Uterus (tissue), 4 donors: ENCODE data around the gene RGPD8. TPM values are rescaled to one million over a fixed set of nuclear protein-coding genes. Genes with fewer than 3 reads are reported as not detected.
"Not testable (repeated sequence)": the region's sequence is repeated elsewhere in the genome, so short reads cannot be mapped to it uniquely, and the experiment has no call there.

Experiments used
- DNase-seq, 2 donors: peaks; one replicate each; pipeline ENCODE4 v3.0.0-alpha.2; 2019 to 2020
- H3K27ac ChIP-seq, 2 donors: fragments of 200-600 bp; sonication (generic); 1 replicate in 1 of 2; 2 replicates in 1 of 2; pipeline ENCODE4 v1.5.1; 2016 to 2018
- H3K27me3 ChIP-seq, 2 donors: fragments of 200-600 bp; sonication (generic); one replicate each; pipeline ENCODE4 v1.5.1; 2018 to 2019; ENCODE audit warnings: control low read depth in 1 of 2
- H3K36me3 ChIP-seq, 2 donors: fragments of 200-600 bp; sonication (generic); one replicate each; pipeline ENCODE4 v1.5.1; 2019; ENCODE audit warnings: control low read depth in 1 of 2
- H3K4me1 ChIP-seq, 2 donors: fragments of 200-600 bp; sonication (generic); one replicate each; pipeline ENCODE4 v1.5.1; 2018 to 2019; ENCODE audit warnings: control low read depth in 1 of 2
- H3K4me3 ChIP-seq, 2 donors: fragments of 200-600 bp; sonication (generic); 1 replicate in 1 of 2; 2 replicates in 1 of 2; pipeline ENCODE4 v1.5.1; 2018 to 2019; ENCODE audit warnings: mild to moderate bottlenecking in 1 of 2
- H3K9me3 ChIP-seq, 2 donors: fragments of 200-600 bp; sonication (generic); one replicate each; pipeline ENCODE4 v1.5.1; 2019; ENCODE audit warnings: control low read depth in 1 of 2
- CTCF ChIP-seq, 4 experiments: fragments of 200-600 bp in 2 of 4; fragments of 450-650 bp in 2 of 4; sonication (generic) in 2 of 4; IDR thresholded peaks; one replicate each; pipeline ENCODE4 v1.5.1; 2016 to 2019; ENCODE audit warnings: antibody characterized with exemption in 4 of 4, mild to moderate bottlenecking in 2 of 4, moderate library complexity in 1 of 4
- POLR2A ChIP-seq, 2 donors: fragments of 450-650 bp; IDR thresholded peaks; one replicate each; pipeline ENCODE4 v1.6.1; 2016; ENCODE audit warnings: antibody characterized with exemption in 2 of 2, mild to moderate bottlenecking in 1 of 2, moderate library complexity in 1 of 2
- intact Hi-C: fragments of 100-400 bp; cut with DNase I; formaldehyde crosslinking; loops from one replicate; pipeline ENCODE4 v1.15.1; 2023; ENCODE audit warnings: low total_unique reads
- total RNA-seq, 4 donors: library from RNA; depleted of rRNA in 3 of 4; stranded (reverse); fragments of >200 nt in 3 of 4; gene quantifications; one replicate each; pipeline versions ENCODE4 v1.1.0 to v1.2.4, GENCODE V29; 2014 to 2023
- donor health status: DM: yes; HTN: yes; CAD: no.

RGPD8 gene
- total RNA-seq, 4 donors from 2014 or later, result 5.3 to 39.8 (median 25.1) TPM

GRCh38 chr2:112433932-112434730 lies 686 bp upstream of the RGPD8 start:
- Histone ChIP-seq H3K4me3 (no peak overlapping the region), H3K27me3 (no peaks in the 10 kb centered on the region), H3K27ac (peak overlapping the region in 1 of 2 donors; percentile 6), H3K36me3 (no peaks in the 10 kb centered on the region), H3K9me3 (no peaks in the 10 kb centered on the region), H3K4me1 (no peaks in the 10 kb centered on the region)
- TF ChIP-seq CTCF (IDR thresholded peaks at IDR 0.05) (no peak), POLR2A (IDR thresholded peaks at IDR 0.05) (no peak)
- DNase-seq, result peak in 1 of 2 donors; percentile 18
- intact Hi-C loops, result loop anchor here (10.0 kb wide), 1 partner anchor 169 kb away; no protein-coding TSS in a partner anchor

GRCh38 chr2:112432735-112433479 lies 538 bp downstream of the RGPD8 start:
- TF ChIP-seq POLR2A (IDR thresholded peaks at IDR 0.05), result peak in 1 of 2 donors; percentile 26
- H3K27me3 ChIP-seq, H3K4me1 ChIP-seq, H3K9me3 ChIP-seq, H3K36me3 ChIP-seq: not testable (repeated sequence)
- H3K27ac ChIP-seq, result peak overlapping the region; percentile 63 to 92
- peak in 1 of 2 donors; percentile 45 for DNase-seq
- H3K4me3 ChIP-seq, result peak overlapping the region; percentile 31 to 87
- intact Hi-C loops, result loop anchor here (10.0 kb wide), 1 partner anchor 168 kb away; no protein-coding TSS in a partner anchor

- not testable (repeated sequence) for H3K36me3 ChIP-seq, H3K9me3 ChIP-seq, DNase-seq, H3K4me1 ChIP-seq, H3K27me3 ChIP-seq
- Histone ChIP-seq H3K27ac (peak overlapping the region; percentile 63 to 92), H3K4me3 (peak overlapping the region; percentile 31 to 87)
- intact Hi-C loops, result loop anchor here (10.0 kb wide), 1 partner anchor 168 kb away; no protein-coding TSS in a partner anchor
These were observed 1.1 kb downstream of the RGPD8 start for GRCh38 chr2:112432390-112432734.

- not testable (repeated sequence) for H3K36me3 ChIP-seq, H3K27me3 ChIP-seq, H3K4me1 ChIP-seq, H3K9me3 ChIP-seq, DNase-seq
- Histone ChIP-seq H3K27ac (peak overlapping the region; percentile 63 to 92), H3K4me3 (peak overlapping the region in 1 of 2 donors; percentile 87)
- intact Hi-C loops, result loop anchor here (10.0 kb wide), 1 partner anchor 167 kb away; no protein-coding TSS in a partner anchor
These were observed 1.7 kb downstream of the RGPD8 start for GRCh38 chr2:112431587-112432295.

- intact Hi-C loops, H3K27ac ChIP-seq, H3K4me3 ChIP-seq, H3K4me1 ChIP-seq, H3K9me3 ChIP-seq, DNase-seq, H3K27me3 ChIP-seq, H3K36me3 ChIP-seq: not testable (repeated sequence)
These were observed 8.9 kb downstream of the RGPD8 start for GRCh38 chr2:112424553-112424952.

GRCh38 chr2:112416860-112417259 lies 16.6 kb downstream of the RGPD8 start:
- H3K4me3 ChIP-seq, H3K27me3 ChIP-seq, H3K9me3 ChIP-seq, intact Hi-C loops, DNase-seq, H3K27ac ChIP-seq, H3K36me3 ChIP-seq, H3K4me1 ChIP-seq: not testable (repeated sequence)

- DNase-seq, H3K36me3 ChIP-seq, intact Hi-C loops, H3K27ac ChIP-seq, H3K4me1 ChIP-seq, H3K27me3 ChIP-seq, H3K9me3 ChIP-seq, H3K4me3 ChIP-seq: not testable (repeated sequence)
These were observed 73.4 kb downstream of the RGPD8 start for GRCh38 chr2:112360055-112360454.

- H3K4me1 ChIP-seq, intact Hi-C loops, H3K4me3 ChIP-seq, H3K27me3 ChIP-seq, H3K27ac ChIP-seq, H3K36me3 ChIP-seq, DNase-seq, H3K9me3 ChIP-seq: not testable (repeated sequence)
These were observed 79.1 kb downstream of the RGPD8 start for GRCh38 chr2:112354335-112354734.

GRCh38 chr2:112352809-112353603 lies 80.4 kb downstream of the RGPD8 start:
- DNase-seq, intact Hi-C loops: not testable (repeated sequence)

GRCh38 chr2:112352292-112352691 lies 81.2 kb downstream of the RGPD8 start:
- intact Hi-C loops, H3K36me3 ChIP-seq: not testable (repeated sequence)

More at GRCh38 chr2:112352809-112353603, 80.4 kb downstream of the RGPD8 start:
- not testable (repeated sequence) for H3K27me3 ChIP-seq, H3K4me3 ChIP-seq, H3K27ac ChIP-seq, H3K9me3 ChIP-seq, H3K36me3 ChIP-seq, H3K4me1 ChIP-seq

More at GRCh38 chr2:112352292-112352691, 81.2 kb downstream of the RGPD8 start:
- H3K27me3 ChIP-seq, H3K27ac ChIP-seq, H3K9me3 ChIP-seq, H3K4me1 ChIP-seq, DNase-seq, H3K4me3 ChIP-seq: not testable (repeated sequence)
